Esophagus squamous epithelium (tissue), 5 donors: ENCODE measurements around the gene TSPAN1. TPM values are rescaled to one million over a fixed set of nuclear protein-coding genes. Genes with fewer than 3 reads are reported as not detected.
A peak's percentile ranks its signal among the peaks of the same experiment; 100 is the strongest.

Source experiments
- DNase-seq: peaks from one replicate; lab custom pipeline; 2025; lab: John Stamatoyannopoulos, UW
- H3K27ac ChIP-seq, 4 donors: fragments of 200-600 bp; sonication (generic); one replicate each; pipeline ENCODE4 v1.5.1; 2016 to 2019; ENCODE audit warnings: mild to moderate bottlenecking in 1 of 4
- H3K27me3 ChIP-seq, 4 donors: fragments of 200-600 bp; sonication (generic); 1 replicate in 3 of 4; 2 replicates in 1 of 4; pipeline versions ENCODE4 v1.5.1 to v1.6.0; 2017 to 2021; ENCODE audit warnings: antibody characterized with exemption in 1 of 4
- H3K36me3 ChIP-seq, 3 donors: fragments of 200-600 bp; sonication (generic); one replicate each; pipeline ENCODE4 v1.5.1; 2016 to 2019
- H3K4me1 ChIP-seq, 3 donors: fragments of 200-600 bp; sonication (generic); one replicate each; pipeline ENCODE4 v1.5.1; 2017 to 2019
- H3K4me3 ChIP-seq, 4 donors: fragments of 200-600 bp; sonication (generic); 1 replicate in 3 of 4; 2 replicates in 1 of 4; pipeline ENCODE4 v1.5.1; 2016 to 2019; ENCODE audit warnings: mild to moderate bottlenecking in 2 of 4, moderate library complexity in 1 of 4
- H3K9me3 ChIP-seq, 3 donors: fragments of 200-600 bp; sonication (generic); one replicate each; pipeline ENCODE4 v1.5.1; 2016 to 2019
- POLR2A ChIP-seq, 4 donors: fragments of 450-650 bp; IDR thresholded peaks; one replicate each; pipeline ENCODE4 v1.6.1; 2017; ENCODE audit warnings: antibody characterized with exemption in 4 of 4, mild to moderate bottlenecking in 4 of 4, moderate library complexity in 3 of 4
- whole genome bisulfite sequencing, 2 donors: methylation state at CpG; one replicate each; pipeline ENCODE4 v1.1.5; 2018; 5-methylcytosine and 5-hydroxymethylcytosine counted together
- intact Hi-C: fragments of 100-400 bp; cut with DNase I; formaldehyde crosslinking; loops from one replicate; pipeline ENCODE4 v1.15.0; 2022
- total RNA-seq, 4 donors: library from RNA; depleted of rRNA; stranded (reverse); fragments of >200 nt; gene quantifications; one replicate each; pipeline ENCODE4 v1.1.0, GENCODE V29; 2016
- TF ChIP-seq, protein P1 (sequence below), 6 experiments: fragments of 450-650 bp in 4 of 6; fragments of 200-600 bp in 2 of 6; sonication (generic) in 2 of 6; IDR thresholded peaks; one replicate each; pipeline ENCODE4 v1.5.1; 2016 to 2019; ENCODE audit warnings: antibody characterized with exemption in 6 of 6, mild to moderate bottlenecking in 4 of 6, moderate library complexity in 4 of 6
- donor health status: DM: yes; HTN: yes; CAD: no.

Gene TSPAN1
- total RNA-seq, 4 donors from 2014 or later, result 1.4 to 10.7 (median 5.0) TPM

DNA sequence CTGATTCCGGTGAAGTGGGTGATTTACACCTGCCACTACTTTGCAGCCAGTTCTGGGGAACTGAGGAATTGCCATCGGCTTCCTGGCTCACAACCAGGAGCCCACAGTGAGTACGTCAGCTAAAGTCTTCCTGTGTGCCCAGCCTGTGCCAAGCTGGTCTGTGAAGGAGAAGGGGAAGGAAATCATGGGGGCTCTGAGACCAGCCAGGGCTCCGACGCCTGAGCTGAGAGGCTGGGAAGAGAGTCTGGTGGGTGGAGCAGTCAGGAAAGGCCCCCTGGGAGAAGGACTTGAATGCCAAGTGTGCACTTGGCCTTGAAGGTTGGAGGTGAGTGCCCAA is 29.5 kb downstream of the TSPAN1 start:
- Histone ChIP-seq H3K27ac (peak overlapping the region; percentile 76 to 92 (median 86)), H3K9me3 (no peaks in the 10 kb centered on the region), H3K27me3 (no peaks in the 10 kb centered on the region), H3K4me1 (peaks cover 3 to 54% (median 18%) of the 10 kb centered on the region in 3 donors), H3K36me3 (peaks cover 0 to 10% (median 0%) of the 10 kb centered on the region in 3 donors), H3K4me3 (peak overlapping the region; percentile 48 to 88 (median 69))
- 0 to 20% methylated on average over 1 to 3 of the region's 5 CpGs for whole genome bisulfite sequencing, 2 donors
- peak in 1 of 4 donors; percentile 2 for TF ChIP-seq POLR2A (IDR thresholded peaks at IDR 0.05)
- TF ChIP-seq, protein P1, sequence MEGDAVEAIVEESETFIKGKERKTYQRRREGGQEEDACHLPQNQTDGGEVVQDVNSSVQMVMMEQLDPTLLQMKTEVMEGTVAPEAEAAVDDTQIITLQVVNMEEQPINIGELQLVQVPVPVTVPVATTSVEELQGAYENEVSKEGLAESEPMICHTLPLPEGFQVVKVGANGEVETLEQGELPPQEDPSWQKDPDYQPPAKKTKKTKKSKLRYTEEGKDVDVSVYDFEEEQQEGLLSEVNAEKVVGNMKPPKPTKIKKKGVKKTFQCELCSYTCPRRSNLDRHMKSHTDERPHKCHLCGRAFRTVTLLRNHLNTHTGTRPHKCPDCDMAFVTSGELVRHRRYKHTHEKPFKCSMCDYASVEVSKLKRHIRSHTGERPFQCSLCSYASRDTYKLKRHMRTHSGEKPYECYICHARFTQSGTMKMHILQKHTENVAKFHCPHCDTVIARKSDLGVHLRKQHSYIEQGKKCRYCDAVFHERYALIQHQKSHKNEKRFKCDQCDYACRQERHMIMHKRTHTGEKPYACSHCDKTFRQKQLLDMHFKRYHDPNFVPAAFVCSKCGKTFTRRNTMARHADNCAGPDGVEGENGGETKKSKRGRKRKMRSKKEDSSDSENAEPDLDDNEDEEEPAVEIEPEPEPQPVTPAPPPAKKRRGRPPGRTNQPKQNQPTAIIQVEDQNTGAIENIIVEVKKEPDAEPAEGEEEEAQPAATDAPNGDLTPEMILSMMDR (IDR thresholded peaks at IDR 0.05), result no peak
- DNase-seq, result no peak
- intact Hi-C loops, result no loop called here

- no peaks in the 10 kb centered on the region for H3K27me3 ChIP-seq
- no peaks in the 10 kb centered on the region for H3K9me3 ChIP-seq
- peaks cover 0 to 10% (median 0%) of the 10 kb centered on the region in 3 donors for H3K36me3 ChIP-seq
- 67 to 79% methylated on average over 3 of the region's 3 CpGs for WGBS, 2 donors
- H3K4me1 ChIP-seq, result peaks cover 3 to 49% (median 18%) of the 10 kb centered on the region in 3 donors
- H3K27ac ChIP-seq, result peak overlapping the region in 3 of 4 donors; percentile 85 to 92 (median 86)
- no peak for TF ChIP-seq POLR2A (IDR thresholded peaks at IDR 0.05)
- TF ChIP-seq, protein P1 (IDR thresholded peaks at IDR 0.05), result no peak
- intact Hi-C loops, result no loop called here
- peak overlapping the region in 1 of 4 donors; percentile 88 for H3K4me3 ChIP-seq
- no peak for DNase-seq
These were observed 30.3 kb downstream of the TSPAN1 start for GRCh38 chr1:46205141-46205540.

DNA sequence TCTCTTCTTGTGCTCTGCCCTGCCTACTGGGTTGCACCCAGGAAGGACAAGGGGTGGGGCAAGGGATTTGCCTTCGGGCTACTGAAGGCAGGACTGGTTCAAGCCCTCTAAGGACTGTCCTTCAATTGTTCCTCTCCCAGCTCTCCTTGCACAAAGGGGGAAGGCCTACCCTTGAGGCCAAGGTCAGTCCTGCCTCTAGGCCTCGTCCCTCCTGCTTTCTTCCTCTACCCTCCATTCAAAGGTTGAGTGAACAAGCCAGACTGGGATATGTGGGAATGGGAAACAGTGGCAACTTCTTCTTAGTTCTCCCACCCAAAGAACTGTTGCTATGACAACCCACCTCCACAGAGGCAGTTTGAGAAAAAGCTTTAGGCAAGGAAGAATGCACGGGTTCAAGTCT is 30.9 kb downstream of the TSPAN1 start:
- H3K4me3 ChIP-seq, result no peak overlapping the region
- no peak for DNase-seq
- WGBS, 2 donors, result 28 to 31% methylated on average over 2 to 3 of the region's 3 CpGs
- H3K9me3 ChIP-seq, result no peaks in the 10 kb centered on the region
- H3K36me3 ChIP-seq, result peaks cover 0 to 10% (median 0%) of the 10 kb centered on the region in 3 donors
- TF ChIP-seq, protein P1 (IDR thresholded peaks at IDR 0.05), result no peak
- no peak for TF ChIP-seq POLR2A (IDR thresholded peaks at IDR 0.05)
- peak overlapping the region in 2 of 4 donors; percentile 85 to 86 for H3K27ac ChIP-seq
- peaks cover 3 to 49% (median 18%) of the 10 kb centered on the region in 3 donors for H3K4me1 ChIP-seq
- no peaks in the 10 kb centered on the region for H3K27me3 ChIP-seq
- intact Hi-C loops, result no loop called here

- no peak for DNase-seq
- no peaks in the 10 kb centered on the region for H3K27me3 ChIP-seq
- intact Hi-C loops, result no loop called here
- peaks cover 0 to 10% (median 0%) of the 10 kb centered on the region in 3 donors for H3K36me3 ChIP-seq
- H3K9me3 ChIP-seq, result no peaks in the 10 kb centered on the region
- 83% methylated on average over 2 of the region's 2 CpGs for WGBS, 2 donors
- peak overlapping the region in 2 of 4 donors; percentile 7 to 86 for H3K27ac ChIP-seq
- TF ChIP-seq, protein P1 (IDR thresholded peaks at IDR 0.05), result no peak
- TF ChIP-seq POLR2A (IDR thresholded peaks at IDR 0.05), result no peak
- H3K4me1 ChIP-seq, result peaks cover 3 to 49% (median 18%) of the 10 kb centered on the region in 3 donors
- H3K4me3 ChIP-seq, result no peak overlapping the region
These were observed 31.5 kb downstream of the TSPAN1 start for GRCh38 chr1:46206399-46206798.

DNA sequence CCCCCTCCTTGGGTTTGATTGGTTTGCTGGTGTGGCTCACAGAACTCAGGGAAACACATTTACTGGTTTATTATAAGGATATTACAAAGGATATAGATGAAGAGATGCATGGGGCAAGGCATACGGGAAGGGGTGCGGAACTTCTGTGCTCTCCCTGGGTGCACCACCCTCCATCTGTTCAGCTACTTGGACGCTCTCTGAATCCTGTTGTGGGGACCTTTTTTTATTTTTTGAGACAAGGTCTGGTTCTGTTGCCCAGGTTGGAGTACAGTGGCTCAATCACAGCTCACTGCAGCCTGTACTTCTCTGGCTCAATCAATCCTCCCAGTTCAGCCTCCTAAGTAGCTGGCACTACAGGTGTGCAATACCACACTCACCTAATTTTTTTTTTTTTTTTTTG is 35.7 kb downstream of the TSPAN1 start:
- 80 to 100% methylated on average over 3 of the region's 3 CpGs for WGBS, 2 donors
- Histone ChIP-seq H3K4me1 (peaks cover 3 to 12% (median 4%) of the 10 kb centered on the region in 3 donors), H3K36me3 (peaks cover 0 to 10% (median 0%) of the 10 kb centered on the region in 3 donors), H3K27me3 (no peaks in the 10 kb centered on the region), H3K27ac (no peak overlapping the region), H3K9me3 (no peaks in the 10 kb centered on the region), H3K4me3 (no peak overlapping the region)
- no peak for TF ChIP-seq POLR2A (IDR thresholded peaks at IDR 0.05)
- TF ChIP-seq, protein P1 (IDR thresholded peaks at IDR 0.05), result no peak
- intact Hi-C loops, result no loop called here
- no peak for DNase-seq
